Measurements from ENCODE around the gene CHST12. TPM values are rescaled to one million over a fixed set of nuclear protein-coding genes. Genes with fewer than 3 reads are reported as not detected.

CHST12 gene
- total RNA-seq, 1 experiment from 2014 or later: 18.3 TPM

GRCh38 chr7:2493205-2494164 lies 90.1 kb downstream of the CHST12 start:
- peaks cover 9% of the 10 kb centered on the region for H3K9me3 Mint-ChIP-seq
- no peak for ATAC-seq
- H3K27ac Mint-ChIP-seq: no peak overlapping the region
- no peaks in the 10 kb centered on the region for H3K27me3 Mint-ChIP-seq (ENCODE audit: low read depth)
- CTCF ChIA-PET: interaction anchor here (0.7 to 0.8 kb wide), 2 partner anchors 25 to 42 kb away, joined by 3 to 6 read pairs; no protein-coding TSS in a partner anchor
- POLR2A ChIA-PET: interaction anchor here (0.5 kb wide), 1 partner anchor 52 kb away, joined by 4 read pairs; no protein-coding TSS in a partner anchor
- DNase-seq (ENCODE audit: low spot score): no peak
- TF ChIP-seq ERG (CRISPR knock-in tag; IDR thresholded peaks at IDR 0.05) (no peak), GABPB1 (CRISPR knock-in tag; IDR thresholded peaks at IDR 0.05) (no peak), IRF2 (CRISPR knock-in tag; IDR thresholded peaks at IDR 0.05; ENCODE audit: borderline replicate concordance, low read depth) (no peak), E2F4 (CRISPR knock-in tag; IDR thresholded peaks at IDR 0.05; ENCODE audit: borderline replicate concordance, low read depth) (no peak), NFATC4 (CRISPR knock-in tag; IDR thresholded peaks at IDR 0.05) (no peak), SMAD4 (CRISPR knock-in tag; IDR thresholded peaks at IDR 0.05) (no peak), ZMAT4 (CRISPR knock-in tag; IDR thresholded peaks at IDR 0.05) (no peak), EMX1 (CRISPR knock-in tag; IDR thresholded peaks at IDR 0.05) (no peak), STAT6 (CRISPR knock-in tag; conservative IDR thresholded peaks at IDR 0.05; ENCODE audit: low read depth) (no peak), ZNF263 (CRISPR knock-in tag; IDR thresholded peaks at IDR 0.05; ENCODE audit: low read depth) (no peak), CDX4 (CRISPR knock-in tag; IDR thresholded peaks at IDR 0.05; ENCODE audit: borderline replicate concordance) (no peak)
- H3K4me1 Mint-ChIP-seq: peaks cover 23% of the 10 kb centered on the region
- H3K4me3 Mint-ChIP-seq: no peak overlapping the region
- no peaks in the 10 kb centered on the region for H3K36me3 Mint-ChIP-seq

GRCh38 chr7:2494191-2495130 lies 91.0 kb downstream of the CHST12 start:
- DNase-seq (ENCODE audit: low spot score): no peak
- no peaks in the 10 kb centered on the region for H3K27me3 Mint-ChIP-seq (ENCODE audit: low read depth)
- H3K27ac Mint-ChIP-seq: no peak overlapping the region
- H3K4me1 Mint-ChIP-seq: peaks cover 32% of the 10 kb centered on the region
- no peak for ATAC-seq
- H3K9me3 Mint-ChIP-seq: peaks cover 9% of the 10 kb centered on the region
- H3K36me3 Mint-ChIP-seq: no peaks in the 10 kb centered on the region
- H3K4me3 Mint-ChIP-seq: no peak overlapping the region
- POLR2A ChIA-PET: no interaction called here
- CTCF ChIA-PET: interaction anchor here (0.7 kb wide), 2 partner anchors 20 to 61 kb away, joined by 3 read pairs; no protein-coding TSS in a partner anchor
- TF ChIP-seq PRRX2 (CRISPR knock-in tag; IDR thresholded peaks at IDR 0.05): no peak
- TF ChIP-seq GABPB1 (CRISPR knock-in tag; IDR thresholded peaks at IDR 0.05): no peak
- no peak for TF ChIP-seq NR3C1 (CRISPR knock-in tag; conservative IDR thresholded peaks at IDR 0.05; ENCODE audit: low read depth)
- no peak for TF ChIP-seq USF2 (CRISPR knock-in tag; IDR thresholded peaks at IDR 0.05)
- TF ChIP-seq NFYB (CRISPR knock-in tag; conservative IDR thresholded peaks at IDR 0.05; ENCODE audit: low read depth): no peak
- TF ChIP-seq SMAD3 (CRISPR knock-in tag; IDR thresholded peaks at IDR 0.05; ENCODE audit: borderline replicate concordance): no peak
- no peak for TF ChIP-seq E2F5 (CRISPR knock-in tag; IDR thresholded peaks at IDR 0.05)
- TF ChIP-seq FOXP4 (CRISPR knock-in tag; IDR thresholded peaks at IDR 0.05): no peak
- no peak for TF ChIP-seq ZSCAN18 (CRISPR knock-in tag; IDR thresholded peaks at IDR 0.05)

Data from WTC11 (cell line).